Tibial artery (tissue), 4 donors: ENCODE data around the gene TMEM123.

Experiments used
- DNase-seq, 2 donors: peaks; one replicate each; pipeline ENCODE4 v3.0.0-alpha.2; 2019
- H3K27ac ChIP-seq, 2 donors: fragments of 200-600 bp; sonication (generic) in 1 of 2; 1 replicate in 1 of 2; 2 replicates in 1 of 2; pipeline ENCODE4 v1.5.1; 2018 to 2019; ENCODE audit warnings: mild to moderate bottlenecking in 1 of 2
- H3K27me3 ChIP-seq, 2 donors: fragments of 200-600 bp; sonication (generic) in 1 of 2; one replicate each; pipeline versions ENCODE4 v1.5.1 to v1.6.0; 2016 to 2019
- H3K36me3 ChIP-seq, 3 donors: fragments of 200-600 bp; sonication (generic) in 2 of 3; one replicate each; pipeline ENCODE4 v1.5.1; 2016 to 2019; ENCODE audit warnings: mild to moderate bottlenecking in 2 of 3
- H3K4me1 ChIP-seq, 4 donors: fragments of 200-600 bp; sonication (generic) in 2 of 4; 1 replicate in 3 of 4; 2 replicates in 1 of 4; pipeline ENCODE4 v1.5.1; 2016 to 2019
- H3K4me3 ChIP-seq, 2 donors: fragments of 200-600 bp; sonication (generic) in 1 of 2; 1 replicate in 1 of 2; 2 replicates in 1 of 2; pipeline ENCODE4 v1.5.1; 2018 to 2019; ENCODE audit warnings: mild to moderate bottlenecking in 2 of 2
- H3K9me3 ChIP-seq, 3 donors: fragments of 200-600 bp; sonication (generic) in 1 of 3; one replicate each; pipeline ENCODE4 v1.5.1; 2016 to 2019
- intact Hi-C: fragments of 100-400 bp; cut with DNase I; formaldehyde crosslinking; loops from one replicate; pipeline ENCODE4 v1.15.0; 2023; ENCODE audit warnings: low total_unique reads
- TF ChIP-seq, protein P1 (sequence below), 2 experiments: fragments of 200-600 bp in 1 of 2; fragments of 450-650 bp in 1 of 2; IDR thresholded peaks; one replicate each; pipeline ENCODE4 v1.5.1; 2017 to 2019; ENCODE audit warnings: antibody characterized with exemption in 2 of 2, mild to moderate bottlenecking in 1 of 2, moderate library complexity in 1 of 2

TMEM123 gene

DNA sequence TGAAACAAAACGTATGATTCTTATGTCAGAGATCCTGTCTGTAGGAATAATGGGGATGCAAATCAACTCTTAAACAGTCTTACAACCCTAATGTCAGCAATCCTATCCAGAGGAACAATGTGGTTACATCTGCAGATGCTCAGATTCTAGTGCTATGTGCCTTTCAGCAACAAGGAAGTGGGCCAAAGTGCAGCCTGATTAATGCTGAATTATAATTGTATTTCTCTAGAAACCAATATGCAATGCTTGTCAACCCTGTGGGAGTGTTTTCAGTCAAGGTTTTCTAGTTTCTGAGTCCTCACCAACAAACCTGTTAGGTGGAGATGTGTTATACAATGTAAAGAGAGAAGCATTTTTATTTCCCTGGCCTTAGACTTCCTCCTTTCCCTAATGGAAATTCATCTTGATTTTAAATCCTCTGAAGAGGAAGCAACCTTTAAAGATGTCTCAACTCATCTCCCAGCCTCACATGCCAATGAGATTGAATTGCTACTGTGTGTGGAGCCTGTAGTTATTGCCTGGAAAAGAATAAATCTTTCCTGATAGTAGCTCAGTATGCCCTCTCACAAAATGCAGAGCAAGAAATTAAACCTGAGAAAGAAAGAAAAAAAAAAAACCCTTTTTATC, 26.2 kb upstream of the TMEM123 start:
- no peak overlapping the region for H3K4me3 ChIP-seq
- TF ChIP-seq, protein P1, sequence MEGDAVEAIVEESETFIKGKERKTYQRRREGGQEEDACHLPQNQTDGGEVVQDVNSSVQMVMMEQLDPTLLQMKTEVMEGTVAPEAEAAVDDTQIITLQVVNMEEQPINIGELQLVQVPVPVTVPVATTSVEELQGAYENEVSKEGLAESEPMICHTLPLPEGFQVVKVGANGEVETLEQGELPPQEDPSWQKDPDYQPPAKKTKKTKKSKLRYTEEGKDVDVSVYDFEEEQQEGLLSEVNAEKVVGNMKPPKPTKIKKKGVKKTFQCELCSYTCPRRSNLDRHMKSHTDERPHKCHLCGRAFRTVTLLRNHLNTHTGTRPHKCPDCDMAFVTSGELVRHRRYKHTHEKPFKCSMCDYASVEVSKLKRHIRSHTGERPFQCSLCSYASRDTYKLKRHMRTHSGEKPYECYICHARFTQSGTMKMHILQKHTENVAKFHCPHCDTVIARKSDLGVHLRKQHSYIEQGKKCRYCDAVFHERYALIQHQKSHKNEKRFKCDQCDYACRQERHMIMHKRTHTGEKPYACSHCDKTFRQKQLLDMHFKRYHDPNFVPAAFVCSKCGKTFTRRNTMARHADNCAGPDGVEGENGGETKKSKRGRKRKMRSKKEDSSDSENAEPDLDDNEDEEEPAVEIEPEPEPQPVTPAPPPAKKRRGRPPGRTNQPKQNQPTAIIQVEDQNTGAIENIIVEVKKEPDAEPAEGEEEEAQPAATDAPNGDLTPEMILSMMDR (IDR thresholded peaks at IDR 0.05) = no peak
- H3K27ac ChIP-seq = no peak overlapping the region
- no peaks in the 10 kb centered on the region for H3K36me3 ChIP-seq
- intact Hi-C loops = no loop called here
- H3K4me1 ChIP-seq = no peaks in the 10 kb centered on the region
- no peak for DNase-seq
- no peaks in the 10 kb centered on the region for H3K9me3 ChIP-seq
- no peaks in the 10 kb centered on the region for H3K27me3 ChIP-seq

- intact Hi-C loops = no loop called here
- DNase-seq = no peak
- Histone ChIP-seq H3K9me3 (no peaks in the 10 kb centered on the region), H3K36me3 (no peaks in the 10 kb centered on the region), H3K4me1 (no peaks in the 10 kb centered on the region), H3K4me3 (no peak overlapping the region), H3K27me3 (no peaks in the 10 kb centered on the region), H3K27ac (no peak overlapping the region)
- TF ChIP-seq, protein P1 (IDR thresholded peaks at IDR 0.05) = no peak
Measured at GRCh38 chr11:102476812-102477211, 24.2 kb upstream of the TMEM123 start.

DNA sequence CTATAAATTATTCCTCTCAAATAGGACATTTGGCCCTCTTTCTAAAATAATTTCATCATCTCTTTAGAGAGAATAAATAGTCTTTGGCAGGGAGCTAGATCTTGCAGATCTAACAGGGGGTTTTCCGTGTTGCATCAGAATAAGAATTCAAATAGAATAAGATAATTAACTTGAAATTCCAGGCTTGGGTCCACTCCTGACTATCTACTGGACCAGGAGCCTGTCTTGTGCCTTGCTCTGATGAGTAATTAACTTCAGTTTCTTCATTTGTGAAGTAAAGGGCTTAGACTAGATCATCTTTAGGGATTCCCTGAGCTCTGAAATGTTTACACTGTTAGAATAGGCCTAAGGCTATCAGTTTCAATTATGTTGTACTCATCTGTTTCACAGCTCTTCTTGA, 23.5 kb upstream of the TMEM123 start:
- Histone ChIP-seq H3K27me3 (no peaks in the 10 kb centered on the region), H3K27ac (no peak overlapping the region), H3K4me1 (no peaks in the 10 kb centered on the region), H3K36me3 (no peaks in the 10 kb centered on the region), H3K9me3 (no peaks in the 10 kb centered on the region), H3K4me3 (no peak overlapping the region)
- DNase-seq = no peak
- intact Hi-C loops = no loop called here
- TF ChIP-seq, protein P1 (IDR thresholded peaks at IDR 0.05) = no peak

DNA sequence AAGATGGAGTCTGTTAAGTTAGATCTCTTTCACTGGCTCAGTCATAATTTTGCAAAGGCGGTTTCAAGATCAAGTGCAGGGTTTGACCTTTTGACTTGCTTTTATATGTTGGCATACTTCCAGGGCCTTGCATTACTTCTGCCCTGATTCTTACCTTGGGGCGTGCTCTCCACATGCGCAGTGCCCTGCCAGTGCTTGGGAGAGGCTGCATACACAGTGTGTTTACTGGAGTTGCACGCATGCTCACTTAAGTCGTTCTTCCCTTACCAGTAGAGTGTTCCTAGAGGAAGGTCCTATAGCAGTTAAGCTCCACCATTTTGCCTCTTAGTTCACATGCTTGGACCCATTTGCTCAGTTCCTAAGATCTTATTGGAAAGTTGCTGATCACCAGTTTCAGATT, 21.0 kb upstream of the TMEM123 start:
- no peak overlapping the region for H3K4me3 ChIP-seq
- TF ChIP-seq, protein P1 (IDR thresholded peaks at IDR 0.05) = no peak
- DNase-seq = no peak
- intact Hi-C loops = no loop called here
- no peaks in the 10 kb centered on the region for H3K9me3 ChIP-seq
- H3K27ac ChIP-seq = no peak overlapping the region
- H3K36me3 ChIP-seq = no peaks in the 10 kb centered on the region
- no peaks in the 10 kb centered on the region for H3K27me3 ChIP-seq
- H3K4me1 ChIP-seq = peaks cover 0 to 17% (median 13%) of the 10 kb centered on the region in 4 donors

GRCh38 chr11:102472127-102472526, 19.6 kb upstream of the TMEM123 start:
- Histone ChIP-seq H3K27me3 (no peaks in the 10 kb centered on the region), H3K4me1 (peaks cover 0 to 23% (median 15%) of the 10 kb centered on the region in 4 donors), H3K9me3 (no peaks in the 10 kb centered on the region), H3K27ac (no peak overlapping the region), H3K4me3 (no peak overlapping the region), H3K36me3 (no peaks in the 10 kb centered on the region)
- TF ChIP-seq, protein P1 (IDR thresholded peaks at IDR 0.05) = no peak
- intact Hi-C loops = no loop called here
- DNase-seq = no peak

GRCh38 chr11:102471474-102471873, 18.9 kb upstream of the TMEM123 start:
- intact Hi-C loops = no loop called here
- TF ChIP-seq, protein P1 (IDR thresholded peaks at IDR 0.05) = no peak
- no peaks in the 10 kb centered on the region for H3K27me3 ChIP-seq
- DNase-seq = no peak
- H3K27ac ChIP-seq = no peak overlapping the region
- H3K4me1 ChIP-seq = peaks cover 0 to 29% (median 15%) of the 10 kb centered on the region in 4 donors
- no peaks in the 10 kb centered on the region for H3K36me3 ChIP-seq
- no peak overlapping the region for H3K4me3 ChIP-seq
- H3K9me3 ChIP-seq = no peaks in the 10 kb centered on the region
